Stimulated activated CD8-positive, alpha-beta memory T cell treated with anti-CD3 and anti-CD28 coated beads, Interleukin-7, amount 100 ng/mL, for 1 hour (primary cell): ENCODE data around the gene CNTN1.

Experiments
- DNase-seq, 2 donors: peaks; one replicate each; pipeline ENCODE4 v3.0.0-alpha.2; 2020; ENCODE audit warnings: low read depth in 2 of 2

Gene CNTN1

GRCh38 chr12:41108032-41108431, 415.8 kb downstream of the CNTN1 start:
- no peak for DNase-seq

GRCh38 chr12:41112903-41113302, 420.7 kb downstream of the CNTN1 start:
- no peak for DNase-seq

GRCh38 chr12:41120211-41120610, 428.0 kb downstream of the CNTN1 start:
- no peak for DNase-seq

GRCh38 chr12:41121374-41121773, 429.1 kb downstream of the CNTN1 start:
- no peak for DNase-seq
